OCI-LY7 (cell line): ENCODE data around the gene RSAD2. TPM values are rescaled to one million over a fixed set of nuclear protein-coding genes. Genes with fewer than 3 reads are reported as not detected.

Experiments
- BruUV-seq: library from RNA; stranded (reverse); fragments of 400-500 nt; replicated peaks from 2 replicates; lab custom pipeline; 2021; lab: Mats Ljungman, UMichigan
- CTCF ChIA-PET: fragments of 300-600 bp; sonication (Branson Sonifier 250); formaldehyde crosslinking; loops from one replicate; lab custom pipeline; 2022; ENCODE audit warnings: antibody characterized with exemption; ENCODE audit not compliant: unreplicated experiment; lab: Charles Lee
- POLR2A ChIA-PET: fragments of 300-600 bp; sonication (Branson Sonifier 250); formaldehyde crosslinking; loops from one replicate; lab custom pipeline; 2022; ENCODE audit warnings: antibody characterized with exemption; lab: Charles Lee
- DNase-seq: peaks from one replicate; pipeline ENCODE4 v3.0.0-alpha.2; 2015; ENCODE audit warnings: low spot score
- H2AFZ ChIP-seq: fragments of 200-600 bp; sonication (generic), shearing (Covaris generic); 2 replicates; pipeline ENCODE4 v1.6.1; 2014; ENCODE audit warnings: mild to moderate bottlenecking, antibody characterized with exemption, low read length, moderate library complexity
- H3K27ac ChIP-seq: fragments of 200-600 bp; sonication (generic); 2 replicates; pipeline ENCODE4 v1.5.1; 2014; ENCODE audit warnings: mixed run types, low read depth, mild to moderate bottlenecking, moderate library complexity, low read length, inconsistent platforms; ENCODE audit not compliant: poor library complexity, severe bottlenecking
- H3K36me3 ChIP-seq: fragments of 200-600 bp; sonication (generic); 2 replicates; pipeline ENCODE4 v1.6.1; 2014; ENCODE audit warnings: mild to moderate bottlenecking, antibody characterized with exemption, low read length, moderate library complexity, mixed read lengths; ENCODE audit not compliant: insufficient read depth
- H3K4me1 ChIP-seq: fragments of 200-600 bp; sonication (generic); 2 replicates; pipeline ENCODE4 v1.5.1; 2014; ENCODE audit warnings: mild to moderate bottlenecking, low read length; ENCODE audit not compliant: insufficient read depth, poor library complexity, severe bottlenecking
- H3K4me2 ChIP-seq: fragments of 200-600 bp; sonication (generic); 2 replicates; pipeline ENCODE4 v1.6.1; 2014; ENCODE audit warnings: mild to moderate bottlenecking, low read length
- H3K4me3 ChIP-seq: fragments of 200-600 bp; sonication (generic); 2 replicates; pipeline ENCODE4 v1.5.1; 2014; ENCODE audit warnings: mild to moderate bottlenecking, low read depth, low read length; ENCODE audit not compliant: poor library complexity, severe bottlenecking
- H3K79me2 ChIP-seq: fragments of 200-600 bp; sonication (generic); 2 replicates; pipeline ENCODE4 v1.6.1; 2016; ENCODE audit warnings: low read depth, mild to moderate bottlenecking, low read length, moderate library complexity, mixed read lengths; ENCODE audit not compliant: insufficient read depth
- H3K9me2 ChIP-seq: fragments of 200-600 bp; sonication (generic); 2 replicates; pipeline ENCODE4 v1.6.1; 2016; ENCODE audit warnings: mild to moderate bottlenecking, low read length, mixed read lengths; ENCODE audit not compliant: insufficient read depth
- H3K9me3 ChIP-seq: fragments of 200-600 bp; sonication (generic); 2 replicates; pipeline ENCODE4 v1.6.1; 2014; ENCODE audit warnings: mild to moderate bottlenecking, mixed run types, low read length, mixed read lengths
- H4K20me1 ChIP-seq: fragments of 200-600 bp; sonication (generic); 2 replicates; pipeline ENCODE4 v1.6.1; 2014; ENCODE audit warnings: mild to moderate bottlenecking, antibody characterized with exemption, low read length, moderate library complexity, mixed read lengths; ENCODE audit not compliant: insufficient read depth
- EZH2phosphoT487 ChIP-seq: fragments of 200-600 bp; sonication (generic); IDR thresholded peaks from 2 replicates; pipeline ENCODE4 v1.6.1; 2018; ENCODE audit warnings: low read depth, borderline replicate concordance, mild to moderate bottlenecking, mixed run types, antibody characterized with exemption, low read length, moderate library complexity, mixed read lengths
- intact Hi-C: fragments of 100-400 bp; cut with micrococcal nuclease; formaldehyde crosslinking; loops from one replicate; pipeline ENCODE4 v1.10.0; 2022; ENCODE audit not compliant: unreplicated experiment
- total RNA-seq, 2 experiments: library from RNA; depleted of rRNA in 1 of 2; stranded (reverse); fragments of >200 nt in 1 of 2; shearing (Covaris generic) in 1 of 2; gene quantifications; 2 replicates each; pipeline ENCODE4 v1.2.3, GENCODE V29; 2014 to 2022
- TF ChIP-seq, protein P1 (sequence below): fragments of 200-600 bp; sonication (generic); conservative IDR thresholded peaks from 2 replicates; pipeline ENCODE4 v1.5.1; 2014; ENCODE audit warnings: mild to moderate bottlenecking, antibody characterized with exemption, low read length, moderate library complexity, mixed read lengths

The RSAD2 gene
- total RNA-seq, 2 experiments from 2014 or later, result not detected

DNA sequence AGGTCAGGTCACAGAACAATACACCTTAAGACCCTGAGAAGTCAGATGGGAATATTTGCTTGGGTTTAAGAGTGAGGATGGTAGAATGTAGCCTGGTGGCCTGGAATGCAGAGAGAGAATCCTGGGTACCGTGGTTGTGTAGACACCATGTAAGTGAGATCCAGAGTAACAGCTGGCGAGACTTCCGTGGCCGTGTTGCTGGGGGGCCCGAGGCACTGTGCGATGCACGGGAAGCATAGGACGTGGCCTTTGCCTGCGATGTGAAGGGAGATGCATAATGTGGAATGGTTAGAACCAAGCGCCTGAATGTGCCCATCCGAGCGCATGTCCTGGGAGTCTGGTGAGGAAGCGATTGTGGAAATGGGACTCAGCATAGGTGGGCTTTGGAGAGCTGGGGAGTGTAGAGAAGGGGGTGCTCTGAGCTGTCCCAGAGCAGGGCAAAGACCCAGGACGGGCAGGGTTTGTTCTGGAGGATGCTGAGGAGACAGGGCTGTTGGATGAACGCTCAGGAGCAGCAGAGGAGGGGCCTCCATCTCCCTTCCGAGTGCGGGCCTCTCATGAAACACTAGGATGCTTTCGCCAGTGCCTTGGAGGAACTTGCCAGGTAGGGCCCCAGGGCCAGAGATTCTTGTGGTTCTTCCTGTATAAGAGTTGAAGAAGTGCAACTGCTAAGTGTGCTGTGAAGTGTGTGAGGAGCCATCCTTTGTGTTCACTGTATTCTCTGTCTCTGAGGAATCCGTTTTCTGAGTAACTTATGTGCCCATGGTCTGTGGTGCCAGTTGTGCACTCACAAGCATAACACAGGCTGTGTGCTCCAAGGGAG, 46.7 kb downstream of the RSAD2 start:
- ChIA-PET POLR2A (no interaction called here), CTCF (no interaction called here)
- Histone ChIP-seq H3K9me2 (no peaks in the 10 kb centered on the region), H3K79me2 (no peaks in the 10 kb centered on the region), H3K9me3 (no peaks in the 10 kb centered on the region), H3K4me3 (no peak overlapping the region), H3K27ac (no peak overlapping the region), H3K4me1 (no peaks in the 10 kb centered on the region), H3K4me2 (no peak overlapping the region), H3K36me3 (no peaks in the 10 kb centered on the region), H4K20me1 (no peaks in the 10 kb centered on the region), H2AFZ (no peak overlapping the region)
- TF ChIP-seq EZH2phosphoT487, result no peak
- TF ChIP-seq, protein P1, sequence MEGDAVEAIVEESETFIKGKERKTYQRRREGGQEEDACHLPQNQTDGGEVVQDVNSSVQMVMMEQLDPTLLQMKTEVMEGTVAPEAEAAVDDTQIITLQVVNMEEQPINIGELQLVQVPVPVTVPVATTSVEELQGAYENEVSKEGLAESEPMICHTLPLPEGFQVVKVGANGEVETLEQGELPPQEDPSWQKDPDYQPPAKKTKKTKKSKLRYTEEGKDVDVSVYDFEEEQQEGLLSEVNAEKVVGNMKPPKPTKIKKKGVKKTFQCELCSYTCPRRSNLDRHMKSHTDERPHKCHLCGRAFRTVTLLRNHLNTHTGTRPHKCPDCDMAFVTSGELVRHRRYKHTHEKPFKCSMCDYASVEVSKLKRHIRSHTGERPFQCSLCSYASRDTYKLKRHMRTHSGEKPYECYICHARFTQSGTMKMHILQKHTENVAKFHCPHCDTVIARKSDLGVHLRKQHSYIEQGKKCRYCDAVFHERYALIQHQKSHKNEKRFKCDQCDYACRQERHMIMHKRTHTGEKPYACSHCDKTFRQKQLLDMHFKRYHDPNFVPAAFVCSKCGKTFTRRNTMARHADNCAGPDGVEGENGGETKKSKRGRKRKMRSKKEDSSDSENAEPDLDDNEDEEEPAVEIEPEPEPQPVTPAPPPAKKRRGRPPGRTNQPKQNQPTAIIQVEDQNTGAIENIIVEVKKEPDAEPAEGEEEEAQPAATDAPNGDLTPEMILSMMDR, result no peak
- no peak for DNase-seq
- BruUV-seq, result no TSS peak
- intact Hi-C loops, result no loop called here

DNA sequence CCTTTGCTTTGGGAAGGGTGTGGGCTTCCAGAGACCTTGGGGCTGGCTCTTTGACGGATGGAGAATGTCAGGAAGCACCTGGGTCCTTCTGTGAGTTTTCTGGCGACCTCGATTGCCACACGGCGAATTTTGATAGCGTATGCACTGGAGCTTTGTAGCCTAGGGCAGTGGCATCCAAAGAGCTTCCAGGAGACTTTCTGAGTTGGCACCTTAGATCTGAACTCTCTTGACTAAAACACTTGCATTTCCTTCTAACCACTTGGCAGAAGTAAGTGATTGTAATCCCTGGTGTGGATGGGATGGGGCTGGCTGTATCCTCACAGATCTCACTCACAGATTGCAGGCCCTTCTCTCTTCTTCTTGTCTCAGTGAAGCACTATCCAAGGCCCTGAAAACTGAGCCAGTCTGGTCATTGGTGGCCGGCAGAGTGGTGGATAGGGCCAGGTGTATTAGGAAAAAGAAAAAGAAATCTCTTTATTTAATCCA, 47.4 kb downstream of the RSAD2 start:
- POLR2A ChIA-PET, result no interaction called here
- no TSS peak for BruUV-seq
- Histone ChIP-seq H2AFZ (no peak overlapping the region), H3K36me3 (no peaks in the 10 kb centered on the region), H3K4me3 (no peak overlapping the region), H3K27ac (no peak overlapping the region), H4K20me1 (no peaks in the 10 kb centered on the region), H3K79me2 (no peaks in the 10 kb centered on the region), H3K4me2 (no peak overlapping the region), H3K9me2 (no peaks in the 10 kb centered on the region), H3K4me1 (no peaks in the 10 kb centered on the region), H3K9me3 (no peaks in the 10 kb centered on the region)
- no peak for DNase-seq
- TF ChIP-seq, protein P1, result no peak
- TF ChIP-seq EZH2phosphoT487, result no peak
- CTCF ChIA-PET, result no interaction called here
- intact Hi-C loops, result no loop called here

GRCh38 chr2:6926071-6926732, 48.6 kb downstream of the RSAD2 start:
- H3K79me2 ChIP-seq, result no peaks in the 10 kb centered on the region
- no peak for TF ChIP-seq EZH2phosphoT487
- TF ChIP-seq, protein P1, result no peak
- intact Hi-C loops, result no loop called here

More at GRCh38 chr2:6926071-6926732, 48.6 kb downstream of the RSAD2 start:
- Histone ChIP-seq H3K9me3 (no peaks in the 10 kb centered on the region), H3K9me2 (no peaks in the 10 kb centered on the region), H3K4me3 (no peak overlapping the region), H4K20me1 (no peaks in the 10 kb centered on the region), H3K36me3 (no peaks in the 10 kb centered on the region), H3K27ac (no peak overlapping the region), H2AFZ (no peak overlapping the region), H3K4me1 (no peaks in the 10 kb centered on the region), H3K4me2 (no peak overlapping the region)
- DNase-seq, result no peak
- no TSS peak for BruUV-seq
- CTCF ChIA-PET, result no interaction called here
- POLR2A ChIA-PET, result interaction anchor here (0.6 kb wide), 1 partner anchor 26 kb away, joined by 3 read pairs; no protein-coding TSS in a partner anchor
